Liver (tissue), 9 donors: ENCODE results near the gene HDGFL3. TPM values are rescaled to one million over a fixed set of nuclear protein-coding genes. Genes with fewer than 3 reads are reported as not detected.

ENCODE experiments used
- DNase-seq: peaks from one replicate; pipeline ENCODE4 v3.0.0-alpha.2; 2017; ENCODE audit warnings: low spot score
- H3K27ac ChIP-seq, 2 donors: one replicate each; pipeline ENCODE4 v1.7.0; 2013; ENCODE audit warnings: inconsistent platforms in 2 of 2, low read length in 2 of 2, control low read depth in 1 of 2, low read depth in 1 of 2, mild to moderate bottlenecking in 1 of 2
- H3K27me3 ChIP-seq, 4 donors: one replicate each; pipeline versions ENCODE4 v1.6.1 to v1.7.0; 2013; ENCODE audit warnings: low read length in 3 of 4, inconsistent platforms in 1 of 4, mild to moderate bottlenecking in 1 of 4, moderate library complexity in 1 of 4; ENCODE audit not compliant: control insufficient read depth in 4 of 4, insufficient read depth in 4 of 4
- H3K36me3 ChIP-seq, 4 donors: one replicate each; pipeline versions ENCODE4 v1.6.1 to v1.7.0; 2013; ENCODE audit warnings: low read length in 3 of 4, mild to moderate bottlenecking in 3 of 4, low read depth in 1 of 4, moderate library complexity in 1 of 4; ENCODE audit not compliant: control insufficient read depth in 4 of 4, insufficient read depth in 3 of 4
- H3K4me1 ChIP-seq, 4 donors: one replicate each; pipeline versions ENCODE4 v1.6.1 to v1.7.0; 2013; ENCODE audit warnings: low read length in 3 of 4, mild to moderate bottlenecking in 3 of 4, moderate library complexity in 1 of 4; ENCODE audit not compliant: control insufficient read depth in 4 of 4, insufficient read depth in 4 of 4
- H3K4me3 ChIP-seq, 3 donors: one replicate each; pipeline versions ENCODE4 v1.6.1 to v1.7.0; 2013; ENCODE audit warnings: low read length in 3 of 3, control low read depth in 1 of 3, low read depth in 1 of 3, mild to moderate bottlenecking in 1 of 3
- H3K9ac ChIP-seq, 2 donors: one replicate each; pipeline ENCODE4 v1.7.0; 2013; ENCODE audit warnings: low read length in 2 of 2, mild to moderate bottlenecking in 2 of 2, moderate library complexity in 2 of 2, control low read depth in 1 of 2, low read depth in 1 of 2
- H3K9me3 ChIP-seq, 4 donors: one replicate each; pipeline versions ENCODE4 v1.6.1 to v1.7.0; 2013; ENCODE audit warnings: low read length in 3 of 4; ENCODE audit not compliant: control insufficient read depth in 4 of 4
- EGR1 ChIP-seq, 2 donors: IDR thresholded peaks; 2 replicates each; pipeline ENCODE4 v1.6.1; 2016 to 2018; ENCODE audit warnings: antibody characterized with exemption in 2 of 2, low read depth in 2 of 2
- FOXA1 ChIP-seq: IDR thresholded peaks from 2 replicates; pipeline ENCODE4 v1.6.1; 2016; ENCODE audit warnings: antibody characterized with exemption
- FOXA2 ChIP-seq: IDR thresholded peaks from 2 replicates; pipeline ENCODE4 v1.6.1; 2016; ENCODE audit warnings: antibody characterized with exemption
- HNF4A ChIP-seq, 2 donors: conservative IDR thresholded peaks; 2 replicates each; pipeline ENCODE4 v1.6.1; 2016; ENCODE audit warnings: antibody characterized with exemption in 2 of 2, mild to moderate bottlenecking in 2 of 2
- HNF4G ChIP-seq: IDR thresholded peaks from 2 replicates; pipeline ENCODE4 v1.6.1; 2016; ENCODE audit warnings: antibody characterized with exemption
- JUND ChIP-seq, 2 donors: IDR thresholded peaks; 2 replicates each; pipeline ENCODE4 v1.6.1; 2016; ENCODE audit warnings: antibody characterized with exemption in 2 of 2
- RXRA ChIP-seq, 2 donors: IDR thresholded peaks; 2 replicates each; pipeline ENCODE4 v1.6.1; 2017 to 2018; ENCODE audit warnings: antibody characterized with exemption in 2 of 2, mild to moderate bottlenecking in 1 of 2
- SP1 ChIP-seq: IDR thresholded peaks from 2 replicates; pipeline ENCODE4 v1.6.1; 2018; ENCODE audit warnings: antibody characterized with exemption, mild to moderate bottlenecking
- YY1 ChIP-seq: IDR thresholded peaks from 2 replicates; pipeline ENCODE4 v1.6.1; 2016; ENCODE audit warnings: antibody characterized with exemption, mild to moderate bottlenecking
- WGBS: extraction: QIAGEN DNeasy Blood & Tissue Kit; methylation state at CpG from one replicate; pipeline ENCODE4 v1.1.7; 2013; 5-methylcytosine and 5-hydroxymethylcytosine counted together
- polyA plus RNA-seq, 2 donors: library from polyadenylated mRNA; stranded (reverse) in 1 of 2; unstranded in 1 of 2; fragments of 200-250 nt in 1 of 2; fragments of >200 nt in 1 of 2; fragmentation: Nextera tagmentation in 1 of 2; extraction: Ambion mirVana in 1 of 2; gene quantifications; one replicate each; pipeline versions ENCODE4 v1.2.1 to v1.2.3, GENCODE V29; 2013 to 2015
- total RNA-seq, 2 donors: library from RNA; depleted of rRNA; stranded (reverse); fragments of >200 nt; gene quantifications; one replicate each; pipeline ENCODE4 v1.2.3, GENCODE V29; 2014
- TF ChIP-seq, protein P1 (sequence below): IDR thresholded peaks from 2 replicates; pipeline ENCODE4 v1.6.1; 2016; ENCODE audit warnings: antibody characterized with exemption
- TF ChIP-seq, protein P2 (sequence below): IDR thresholded peaks from 2 replicates; pipeline ENCODE4 v1.6.1; 2016; ENCODE audit warnings: antibody characterized with exemption
- TF ChIP-seq, protein P3 (sequence below): fragments of 150-350 bp; IDR thresholded peaks from 2 replicates; pipeline ENCODE4 v1.5.1; 2017; ENCODE audit warnings: improper control_type of control experiment, low read depth, low read length; ENCODE audit not compliant: missing input control
- donor health status: healthy.
- donor health status: healthy.
- donor health status: healthy.
- donor health status: healthy.
- donor health status: healthy.

HDGFL3 gene
- total and polyA plus RNA-seq, 4 donors = 0.44 to 3.5 (median 1.0) TPM

DNA sequence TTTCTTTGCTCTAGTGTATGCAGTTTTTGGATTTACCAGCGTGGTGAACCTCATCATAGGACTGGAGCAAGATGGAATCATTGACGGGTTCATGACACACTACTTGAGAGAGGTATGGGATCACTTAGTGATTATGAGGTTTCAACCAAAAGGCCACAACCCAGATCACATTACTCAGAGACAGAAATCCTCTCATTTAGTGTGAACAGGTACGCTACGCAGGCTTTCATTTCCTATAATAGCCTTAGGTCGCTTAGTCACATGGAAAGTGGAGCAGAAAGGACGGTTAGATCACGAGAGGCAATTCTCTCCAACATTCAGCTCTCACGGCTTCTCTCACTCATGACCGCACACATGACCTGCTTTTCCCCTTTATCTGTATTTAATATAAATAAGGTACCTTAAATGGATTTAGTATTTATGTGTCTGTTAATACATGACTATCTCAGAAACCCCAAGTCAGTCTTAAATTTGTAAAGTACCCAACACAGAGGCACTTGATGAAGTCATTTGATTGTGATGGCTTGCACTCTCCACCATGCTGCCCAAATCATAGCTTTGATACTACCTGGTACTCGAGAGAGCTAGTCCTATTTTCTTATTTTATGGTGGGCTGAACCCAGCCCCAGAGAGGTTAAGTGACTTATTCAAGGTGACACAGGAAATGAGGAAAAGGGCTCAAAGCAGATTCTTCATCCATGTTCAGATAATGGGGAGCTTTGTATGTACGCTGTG lies 91.6 kb downstream of the HDGFL3 start (continued):
- TF ChIP-seq, protein P1, sequence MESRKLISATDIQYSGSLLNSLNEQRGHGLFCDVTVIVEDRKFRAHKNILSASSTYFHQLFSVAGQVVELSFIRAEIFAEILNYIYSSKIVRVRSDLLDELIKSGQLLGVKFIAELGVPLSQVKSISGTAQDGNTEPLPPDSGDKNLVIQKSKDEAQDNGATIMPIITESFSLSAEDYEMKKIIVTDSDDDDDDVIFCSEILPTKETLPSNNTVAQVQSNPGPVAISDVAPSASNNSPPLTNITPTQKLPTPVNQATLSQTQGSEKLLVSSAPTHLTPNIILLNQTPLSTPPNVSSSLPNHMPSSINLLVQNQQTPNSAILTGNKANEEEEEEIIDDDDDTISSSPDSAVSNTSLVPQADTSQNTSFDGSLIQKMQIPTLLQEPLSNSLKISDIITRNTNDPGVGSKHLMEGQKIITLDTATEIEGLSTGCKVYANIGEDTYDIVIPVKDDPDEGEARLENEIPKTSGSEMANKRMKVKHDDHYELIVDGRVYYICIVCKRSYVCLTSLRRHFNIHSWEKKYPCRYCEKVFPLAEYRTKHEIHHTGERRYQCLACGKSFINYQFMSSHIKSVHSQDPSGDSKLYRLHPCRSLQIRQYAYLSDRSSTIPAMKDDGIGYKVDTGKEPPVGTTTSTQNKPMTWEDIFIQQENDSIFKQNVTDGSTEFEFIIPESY = no peak
- TF ChIP-seq HNF4G = no peak
- TF ChIP-seq YY1 = no peak
- TF ChIP-seq FOXA1 = no peak
- TF ChIP-seq HNF4A (conservative IDR thresholded peaks at IDR 0.05) = no peak
- TF ChIP-seq, protein P2, sequence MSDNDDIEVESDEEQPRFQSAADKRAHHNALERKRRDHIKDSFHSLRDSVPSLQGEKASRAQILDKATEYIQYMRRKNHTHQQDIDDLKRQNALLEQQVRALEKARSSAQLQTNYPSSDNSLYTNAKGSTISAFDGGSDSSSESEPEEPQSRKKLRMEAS = no peak

DNA sequence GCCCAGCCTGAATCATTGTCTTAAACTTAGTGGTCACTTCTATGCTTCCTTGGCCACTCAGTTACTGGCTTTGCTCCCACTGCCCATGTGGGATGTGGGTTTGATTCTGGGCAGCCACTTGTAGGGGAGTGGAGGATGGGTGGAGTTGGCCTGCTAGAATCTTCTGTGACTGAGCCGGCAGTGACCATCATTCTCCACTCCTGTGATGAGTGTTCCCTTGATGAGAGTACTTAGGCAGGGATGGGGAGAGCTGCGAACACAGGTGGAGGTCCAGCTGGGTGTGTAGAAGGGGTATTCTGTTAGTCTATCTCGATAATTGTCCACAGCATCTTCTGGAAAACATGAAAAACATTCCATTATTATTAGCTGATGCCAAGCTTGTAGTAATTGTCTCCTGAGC lies 92.2 kb downstream of the HDGFL3 start:
- H3K9ac ChIP-seq = no peak overlapping the region
- peaks cover 0 to 5% (median 0%) of the 10 kb centered on the region in 4 donors for H3K27me3 ChIP-seq
- H3K9me3 ChIP-seq = no peaks in the 10 kb centered on the region
- no peaks in the 10 kb centered on the region for H3K36me3 ChIP-seq
- DNase-seq = no peak
- no peak for TF ChIP-seq RXRA (IDR thresholded peaks at IDR 0.05)
- TF ChIP-seq, protein P3, sequence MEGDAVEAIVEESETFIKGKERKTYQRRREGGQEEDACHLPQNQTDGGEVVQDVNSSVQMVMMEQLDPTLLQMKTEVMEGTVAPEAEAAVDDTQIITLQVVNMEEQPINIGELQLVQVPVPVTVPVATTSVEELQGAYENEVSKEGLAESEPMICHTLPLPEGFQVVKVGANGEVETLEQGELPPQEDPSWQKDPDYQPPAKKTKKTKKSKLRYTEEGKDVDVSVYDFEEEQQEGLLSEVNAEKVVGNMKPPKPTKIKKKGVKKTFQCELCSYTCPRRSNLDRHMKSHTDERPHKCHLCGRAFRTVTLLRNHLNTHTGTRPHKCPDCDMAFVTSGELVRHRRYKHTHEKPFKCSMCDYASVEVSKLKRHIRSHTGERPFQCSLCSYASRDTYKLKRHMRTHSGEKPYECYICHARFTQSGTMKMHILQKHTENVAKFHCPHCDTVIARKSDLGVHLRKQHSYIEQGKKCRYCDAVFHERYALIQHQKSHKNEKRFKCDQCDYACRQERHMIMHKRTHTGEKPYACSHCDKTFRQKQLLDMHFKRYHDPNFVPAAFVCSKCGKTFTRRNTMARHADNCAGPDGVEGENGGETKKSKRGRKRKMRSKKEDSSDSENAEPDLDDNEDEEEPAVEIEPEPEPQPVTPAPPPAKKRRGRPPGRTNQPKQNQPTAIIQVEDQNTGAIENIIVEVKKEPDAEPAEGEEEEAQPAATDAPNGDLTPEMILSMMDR = no peak
- no peak for TF ChIP-seq HNF4G
- TF ChIP-seq EGR1 (IDR thresholded peaks at IDR 0.05; ENCODE audit: low read depth in 2 of 2) = no peak
- no peak overlapping the region for H3K27ac ChIP-seq
- WGBS = 93% methylated on average over 3 of the region's 3 CpGs
- no peak overlapping the region for H3K4me3 ChIP-seq
- peaks cover 0 to 5% (median under 1%) of the 10 kb centered on the region in 4 donors for H3K4me1 ChIP-seq

DNA sequence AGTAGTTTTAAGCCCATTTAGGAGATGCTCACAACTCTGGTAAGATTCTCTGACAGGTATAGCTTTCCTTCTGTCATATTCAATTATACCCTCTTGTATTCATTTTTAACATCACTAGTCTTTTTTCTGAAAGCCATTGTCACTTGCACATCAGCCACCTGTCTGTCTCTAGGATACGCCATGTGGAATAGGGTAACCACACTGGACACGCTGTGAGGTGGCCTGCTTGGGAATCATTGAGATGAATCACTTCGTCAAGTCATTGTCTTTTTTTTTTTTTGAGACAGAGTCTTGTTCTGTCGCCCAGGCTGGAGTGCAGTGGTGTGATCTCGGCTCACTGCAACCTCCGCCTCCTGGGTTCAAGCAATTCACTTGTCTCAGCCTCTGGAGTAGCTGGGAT lies 92.8 kb downstream of the HDGFL3 start:
- Histone ChIP-seq H3K9ac (no peak overlapping the region), H3K27ac (no peak overlapping the region), H3K27me3 (peaks cover 0 to 2% (median 0%) of the 10 kb centered on the region in 4 donors), H3K9me3 (no peaks in the 10 kb centered on the region), H3K36me3 (no peaks in the 10 kb centered on the region), H3K4me1 (peaks cover 0 to 5% (median under 1%) of the 10 kb centered on the region in 4 donors), H3K4me3 (no peak overlapping the region)
- 95% methylated on average over 6 of the region's 6 CpGs for WGBS
- no peak for DNase-seq
- TF ChIP-seq HNF4A (conservative IDR thresholded peaks at IDR 0.05) (no peak), JUND (IDR thresholded peaks at IDR 0.05) (no peak), RXRA (IDR thresholded peaks at IDR 0.05) (no peak), SP1 (no peak), FOXA2 (no peak)
- TF ChIP-seq, protein P2 = no peak
